Cardiac muscle cell (in vitro differentiated cells and primary cell): ENCODE data around the gene ITGAE. TPM values are rescaled to one million over a fixed set of nuclear protein-coding genes. Genes with fewer than 3 reads are reported as not detected.
A peak's percentile ranks its signal among the peaks of the same experiment; 100 is the strongest.
"Not testable (repeated sequence)": the region's sequence is repeated elsewhere in the genome, so short reads cannot be mapped to it uniquely, and the experiment has no call there.

Experiments
- DNase-seq, 2 donors: peaks; one replicate each; pipeline versions ENCODE4 v3.0.0 to v3.0.0-alpha.2; 2010 to 2017; ENCODE audit warnings: low read depth in 1 of 2, low spot score in 1 of 2
- H3K27ac ChIP-seq: fragments of 200-600 bp; sonication (generic); 2 replicates; pipeline ENCODE4 v1.5.1; 2016
- H3K27me3 ChIP-seq: fragments of 200-600 bp; sonication (generic); 2 replicates; pipeline ENCODE4 v1.6.0; 2016; ENCODE audit warnings: control low read depth
- H3K36me3 ChIP-seq: fragments of 200-600 bp; sonication (generic); 2 replicates; pipeline ENCODE4 v1.5.1; 2016; ENCODE audit warnings: control low read depth
- H3K4me1 ChIP-seq: fragments of 200-600 bp; sonication (generic); 2 replicates; pipeline ENCODE4 v1.8.1; 2017; ENCODE audit warnings: low read depth, mild to moderate bottlenecking, mixed run types
- H3K4me3 ChIP-seq: fragments of 200-600 bp; sonication (generic); 2 replicates; pipeline ENCODE4 v1.5.1; 2016; ENCODE audit warnings: mild to moderate bottlenecking
- H3K9me3 ChIP-seq: fragments of 200-600 bp; sonication (generic); 2 replicates; pipeline ENCODE4 v1.5.1; 2017; ENCODE audit warnings: low read depth, mild to moderate bottlenecking, control low read depth
- polyA plus RNA-seq: library from polyadenylated mRNA; unstranded; fragments of >200 nt; fragmentation: Nextera tagmentation; extraction: Ambion mirVana; gene quantifications from 2 replicates; pipeline ENCODE4 v1.2.1, GENCODE V29; 2016
- total RNA-seq: library from RNA; depleted of rRNA; stranded (reverse); fragments of >200 nt; gene quantifications from 2 replicates; pipeline ENCODE4 v1.2.3, GENCODE V29; 2016
- TF ChIP-seq, protein P1 (sequence below): IDR thresholded peaks from 2 replicates; pipeline ENCODE4 v1.5.1; 2012; ENCODE audit warnings: low read depth, mild to moderate bottlenecking, low read length

The ITGAE gene
- total and polyA plus RNA-seq, 2 experiments from 2014 or later = 15.6 to 86.6 TPM

DNA sequence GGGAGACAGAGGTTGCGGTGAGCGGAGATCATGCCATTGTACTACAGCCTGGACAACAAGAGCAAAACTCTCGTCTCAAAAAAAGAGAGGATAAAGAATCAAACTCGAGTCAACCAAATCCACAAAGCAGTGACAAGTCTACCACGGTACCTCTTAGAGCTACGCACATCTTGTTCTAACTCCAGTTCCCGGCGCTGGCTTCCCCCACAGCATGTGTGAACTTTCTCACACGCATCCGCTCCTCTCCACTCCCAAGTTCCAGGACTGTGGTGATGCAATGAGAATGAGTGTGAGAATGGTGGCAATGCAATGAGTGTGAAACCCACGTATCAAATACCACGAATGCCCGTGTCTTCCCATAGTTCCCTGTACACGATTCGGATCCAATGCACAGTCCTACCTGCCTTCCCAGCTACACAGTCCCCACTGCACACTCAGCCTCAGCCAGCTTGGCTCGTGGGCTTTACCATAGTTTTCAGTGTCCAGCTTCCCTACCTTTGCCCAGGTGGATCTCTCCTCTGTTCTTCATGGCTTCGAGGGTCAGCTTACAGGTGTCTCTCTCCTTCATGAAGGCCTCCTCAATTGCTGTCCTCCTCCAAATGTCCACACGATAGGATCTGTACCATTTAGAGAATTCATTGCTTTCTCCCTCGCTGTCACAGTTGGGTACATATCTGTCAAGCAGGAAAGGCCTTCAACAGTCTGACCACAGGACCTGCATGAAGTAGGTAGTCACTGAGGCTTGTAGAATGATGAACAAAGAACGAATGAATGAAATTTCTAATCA is 95.9 kb downstream of the ITGAE start:
- DNase-seq = no peak
- Histone ChIP-seq H3K27ac (no peak overlapping the region), H3K27me3 (no peaks in the 10 kb centered on the region), H3K36me3 (no peaks in the 10 kb centered on the region), H3K4me1 (no peaks in the 10 kb centered on the region), H3K9me3 (no peaks in the 10 kb centered on the region), H3K4me3 (no peak overlapping the region)
- TF ChIP-seq, protein P1, sequence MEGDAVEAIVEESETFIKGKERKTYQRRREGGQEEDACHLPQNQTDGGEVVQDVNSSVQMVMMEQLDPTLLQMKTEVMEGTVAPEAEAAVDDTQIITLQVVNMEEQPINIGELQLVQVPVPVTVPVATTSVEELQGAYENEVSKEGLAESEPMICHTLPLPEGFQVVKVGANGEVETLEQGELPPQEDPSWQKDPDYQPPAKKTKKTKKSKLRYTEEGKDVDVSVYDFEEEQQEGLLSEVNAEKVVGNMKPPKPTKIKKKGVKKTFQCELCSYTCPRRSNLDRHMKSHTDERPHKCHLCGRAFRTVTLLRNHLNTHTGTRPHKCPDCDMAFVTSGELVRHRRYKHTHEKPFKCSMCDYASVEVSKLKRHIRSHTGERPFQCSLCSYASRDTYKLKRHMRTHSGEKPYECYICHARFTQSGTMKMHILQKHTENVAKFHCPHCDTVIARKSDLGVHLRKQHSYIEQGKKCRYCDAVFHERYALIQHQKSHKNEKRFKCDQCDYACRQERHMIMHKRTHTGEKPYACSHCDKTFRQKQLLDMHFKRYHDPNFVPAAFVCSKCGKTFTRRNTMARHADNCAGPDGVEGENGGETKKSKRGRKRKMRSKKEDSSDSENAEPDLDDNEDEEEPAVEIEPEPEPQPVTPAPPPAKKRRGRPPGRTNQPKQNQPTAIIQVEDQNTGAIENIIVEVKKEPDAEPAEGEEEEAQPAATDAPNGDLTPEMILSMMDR = no peak

DNA sequence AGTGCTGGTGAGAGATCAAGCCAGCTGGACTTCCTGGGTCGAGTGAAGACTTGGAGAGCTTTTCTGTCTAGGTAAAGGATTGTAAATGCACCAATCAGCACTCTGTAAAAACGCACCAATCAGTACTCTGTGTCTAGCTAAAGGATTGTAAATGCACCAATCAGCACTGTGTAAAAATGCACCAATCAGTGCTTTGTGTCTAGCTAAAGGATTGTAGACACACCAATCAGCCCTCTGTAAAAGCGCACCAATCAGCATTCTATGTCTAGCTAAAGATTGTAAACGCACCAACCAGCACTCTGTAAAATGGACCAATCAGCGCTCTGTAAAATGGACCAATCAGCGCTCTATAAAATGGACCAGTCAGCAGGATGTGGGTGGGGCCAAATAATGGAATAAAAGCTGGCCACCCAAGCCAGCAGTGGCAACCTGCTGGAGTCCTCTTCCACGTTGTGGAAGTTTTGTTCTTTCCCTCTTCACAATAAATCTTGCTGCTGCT is 98.9 kb downstream of the ITGAE start:
- H3K9me3 ChIP-seq, H3K27ac ChIP-seq, H3K4me3 ChIP-seq, H3K4me1 ChIP-seq, DNase-seq, H3K36me3 ChIP-seq: not testable (repeated sequence)
- H3K27me3 ChIP-seq = peaks cover 16% of the 10 kb centered on the region

DNA sequence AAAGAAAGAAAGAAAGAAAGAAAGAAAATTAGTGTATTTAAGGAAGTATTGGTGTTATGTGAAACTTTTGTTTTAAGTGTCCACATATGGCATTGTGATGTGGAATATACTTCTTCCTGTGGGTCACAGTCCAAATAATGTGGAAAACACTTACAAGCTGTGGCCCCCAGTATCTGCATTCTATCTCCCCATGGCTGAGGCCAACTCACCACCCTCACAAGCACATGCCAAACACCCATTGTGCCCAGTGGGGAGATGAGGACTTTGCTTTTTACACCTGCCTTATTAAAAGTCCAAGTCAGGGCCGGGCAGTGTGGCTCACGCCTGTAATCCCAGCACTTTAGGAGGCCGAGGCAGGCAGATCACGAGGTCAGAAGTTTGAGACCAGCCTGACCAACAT is 101.0 kb downstream of the ITGAE start:
- Histone ChIP-seq H3K4me3 (no peak overlapping the region), H3K4me1 (peaks cover 8% of the 10 kb centered on the region), H3K9me3 (no peaks in the 10 kb centered on the region), H3K27ac (no peak overlapping the region), H3K27me3 (peaks cover 38% of the 10 kb centered on the region), H3K36me3 (no peaks in the 10 kb centered on the region)
- DNase-seq = no peak
- TF ChIP-seq, protein P1 = no peak

DNA sequence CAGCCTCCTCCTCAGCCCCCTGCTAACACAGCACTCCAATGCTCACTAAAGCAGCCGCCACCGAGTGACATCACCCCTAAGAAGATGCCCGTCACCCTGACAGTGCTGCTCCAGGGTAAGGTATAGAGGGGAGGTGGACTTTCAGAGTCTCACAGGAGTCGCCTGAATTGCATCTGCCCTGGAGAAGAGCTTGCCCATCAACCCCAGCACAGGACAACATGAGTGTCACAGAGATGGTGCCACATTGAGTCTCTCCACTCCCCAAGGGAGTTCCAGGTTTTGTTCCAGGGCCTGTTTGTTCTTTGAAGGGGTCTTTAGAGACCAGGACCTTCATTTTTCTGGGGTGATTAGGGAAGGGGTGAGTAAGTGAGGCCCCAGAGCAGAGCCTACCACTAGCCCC is 102.8 kb downstream of the ITGAE start:
- Histone ChIP-seq H3K36me3 (no peaks in the 10 kb centered on the region), H3K27me3 (peaks cover 51% of the 10 kb centered on the region), H3K4me1 (peaks cover 8% of the 10 kb centered on the region), H3K27ac (no peak overlapping the region), H3K9me3 (no peaks in the 10 kb centered on the region), H3K4me3 (no peak overlapping the region)
- DNase-seq = no peak
- TF ChIP-seq, protein P1 = no peak

DNA sequence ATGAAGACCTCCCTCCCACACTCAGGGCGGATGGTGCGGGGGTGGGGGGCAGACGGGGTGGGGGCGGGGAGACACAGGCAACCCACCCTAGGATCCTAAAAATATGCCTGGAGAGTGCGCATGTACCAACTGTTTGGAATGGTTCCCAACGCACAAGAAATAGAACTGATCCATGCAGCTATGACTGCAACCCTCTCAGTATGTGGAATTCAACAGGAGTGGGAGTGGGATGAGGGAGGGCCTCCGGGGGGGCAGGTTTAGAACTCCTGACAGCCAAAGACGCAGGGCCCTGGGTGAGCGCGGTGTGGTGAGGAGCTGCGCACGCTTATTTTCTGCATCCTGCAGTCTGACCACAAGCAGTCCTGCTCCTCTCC is 103.9 kb downstream of the ITGAE start:
- peaks cover 8% of the 10 kb centered on the region for H3K4me1 ChIP-seq
- no peaks in the 10 kb centered on the region for H3K9me3 ChIP-seq
- H3K36me3 ChIP-seq = no peaks in the 10 kb centered on the region
- TF ChIP-seq, protein P1 = no peak
- no peak for DNase-seq
- peaks cover 51% of the 10 kb centered on the region for H3K27me3 ChIP-seq
- H3K4me3 ChIP-seq = no peak overlapping the region
- no peak overlapping the region for H3K27ac ChIP-seq

DNA sequence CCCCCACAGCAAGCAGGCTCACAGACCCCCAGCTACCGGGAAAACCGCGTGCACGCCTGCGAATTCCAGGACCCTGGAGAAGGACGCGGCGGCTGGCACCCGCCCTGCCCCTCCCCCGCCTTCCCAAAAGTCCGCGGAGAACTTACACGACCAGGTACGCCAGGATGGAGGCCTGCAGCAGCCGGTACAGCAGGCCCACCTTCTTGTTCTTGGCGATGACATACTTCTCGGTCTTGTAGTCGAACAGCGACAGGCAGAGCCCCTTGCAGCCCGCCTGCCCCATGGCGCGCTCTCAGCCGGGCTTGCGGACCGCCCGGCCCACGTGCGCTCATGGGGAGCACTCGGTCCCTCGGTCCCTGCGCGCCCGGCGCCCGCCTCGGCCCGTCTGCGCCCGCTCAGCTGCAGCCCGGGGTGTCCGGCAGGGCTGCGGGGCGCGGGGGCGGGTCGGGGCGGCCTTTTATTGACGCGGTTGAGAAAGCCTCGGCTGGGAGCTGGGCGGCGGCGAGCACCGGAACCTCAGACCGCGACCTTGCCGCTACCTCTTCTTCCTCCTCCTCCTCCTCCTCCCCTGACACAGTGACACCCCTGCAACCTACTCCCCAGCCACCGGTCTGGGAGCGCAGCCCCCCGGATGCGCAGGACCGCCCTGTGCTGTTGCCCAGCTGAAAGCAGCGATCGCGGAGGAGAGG is 105.1 kb downstream of the ITGAE start, which contains the start of gene P2RX5:
Gene P2RX5 (minus strand): TSS at position 433 of the 689 bp plus-strand sequence. CDS start 150 bp downstream, at position 283.
- Histone ChIP-seq H3K27ac (no peak within 1 kb of the TSS), H3K4me3 (peak within 1 kb of the TSS; percentile 31), H3K9me3 (no peaks in the 10 kb centered on the region), H3K4me1 (peaks cover 8% of the 10 kb centered on the region), H3K27me3 (peaks cover 51% of the 10 kb centered on the region), H3K36me3 (no peaks in the 10 kb centered on the region)
- peak; percentile 13 to 61 for DNase-seq
- TF ChIP-seq, protein P1 = no peak
